Measurements from ENCODE around the gene UEVLD. TPM values are rescaled to one million over a fixed set of nuclear protein-coding genes. Genes with fewer than 3 reads are reported as not detected.

The UEVLD gene
- total and polyA plus RNA-seq, 4 donors = 16.9 to 32.2 (median 23.3) TPM

- Histone ChIP-seq H3K27me3 (ENCODE audit: control insufficient read depth, insufficient read depth, low read length) (no peaks in the 10 kb centered on the region), H3K4me3 (ENCODE audit: low read depth, low read length) (no peak overlapping the region), H3K27ac (ENCODE audit: low read depth, low read length) (no peak overlapping the region), H3K36me3 (ENCODE audit: control insufficient read depth, insufficient read depth, low read length) (peaks cover 11% of the 10 kb centered on the region), H3K4me1 (ENCODE audit: control insufficient read depth, insufficient read depth, low read length) (no peaks in the 10 kb centered on the region), H3K9me3 (ENCODE audit: control insufficient read depth, insufficient read depth, low read length) (no peaks in the 10 kb centered on the region)
- WGBS (ENCODE audit: insufficient coverage) = no CpG with 5 or more reads among the region's 2 CpGs
- no peak for DNase-seq (ENCODE audit: low read depth in 4 of 6, low spot score in 6 of 6)
These were observed 96.6 kb downstream of the UEVLD start for GRCh38 chr11:18491924-18492323.

DNA sequence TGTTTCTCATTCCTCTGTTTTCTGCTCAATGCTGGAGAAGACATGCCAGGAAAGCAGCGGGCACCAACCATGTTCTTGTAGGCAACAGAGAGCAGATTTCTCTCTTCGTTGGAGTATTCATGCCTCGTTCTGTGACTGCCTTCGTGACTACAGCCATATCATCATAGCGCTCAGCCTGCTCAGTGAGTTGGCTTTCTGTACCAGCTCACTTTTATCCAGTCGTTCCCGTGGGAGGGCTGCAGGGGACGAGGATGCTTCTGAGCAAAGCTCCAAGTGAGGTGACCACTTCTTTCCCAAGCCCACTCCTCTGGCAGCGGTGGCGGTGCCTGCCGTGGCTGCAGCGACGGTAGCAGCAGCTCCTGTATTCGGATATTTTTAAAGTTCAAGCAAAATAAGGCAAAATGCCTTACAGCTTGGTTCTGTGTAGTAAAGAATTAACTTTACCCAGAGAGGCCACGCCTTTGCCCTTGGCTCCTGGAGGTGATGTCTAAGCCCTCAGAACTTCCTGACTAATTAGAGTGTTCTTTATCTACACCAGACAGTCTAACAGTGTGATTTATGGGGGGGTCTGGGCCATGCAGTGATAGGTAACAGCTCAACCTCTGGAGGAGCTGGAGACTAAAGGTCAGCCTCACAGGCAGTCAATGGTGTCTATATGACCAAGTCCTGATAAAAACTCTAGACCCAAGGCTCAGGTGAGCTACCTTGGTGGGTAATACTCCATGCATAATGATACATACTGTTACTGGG is 97.6 kb downstream of the UEVLD start:
- Histone ChIP-seq H3K4me1 (ENCODE audit: control insufficient read depth, insufficient read depth, low read length) (no peaks in the 10 kb centered on the region), H3K27ac (ENCODE audit: low read depth, low read length) (no peak overlapping the region), H3K9me3 (ENCODE audit: control insufficient read depth, insufficient read depth, low read length) (no peaks in the 10 kb centered on the region), H3K4me3 (ENCODE audit: low read depth, low read length) (no peak overlapping the region), H3K36me3 (ENCODE audit: control insufficient read depth, insufficient read depth, low read length) (peaks cover 9% of the 10 kb centered on the region), H3K27me3 (ENCODE audit: control insufficient read depth, insufficient read depth, low read length) (no peaks in the 10 kb centered on the region)
- no peak for DNase-seq (ENCODE audit: low read depth in 4 of 6, low spot score in 6 of 6)
- 87% methylated on average over 10 of the region's 15 CpGs for WGBS (ENCODE audit: insufficient coverage)

- WGBS (ENCODE audit: insufficient coverage) = no CpG with 5 or more reads among the region's 1 CpG
- no peaks in the 10 kb centered on the region for H3K4me1 ChIP-seq (ENCODE audit: control insufficient read depth, insufficient read depth, low read length)
- H3K9me3 ChIP-seq (ENCODE audit: control insufficient read depth, insufficient read depth, low read length) = no peaks in the 10 kb centered on the region
- no peak overlapping the region for H3K4me3 ChIP-seq (ENCODE audit: low read depth, low read length)
- no peak for DNase-seq (ENCODE audit: low read depth in 4 of 6, low spot score in 6 of 6)
- peaks cover 9% of the 10 kb centered on the region for H3K36me3 ChIP-seq (ENCODE audit: control insufficient read depth, insufficient read depth, low read length)
- H3K27ac ChIP-seq (ENCODE audit: low read depth, low read length) = no peak overlapping the region
- no peaks in the 10 kb centered on the region for H3K27me3 ChIP-seq (ENCODE audit: control insufficient read depth, insufficient read depth, low read length)
These were observed 98.2 kb downstream of the UEVLD start for GRCh38 chr11:18490319-18490718.

DNA sequence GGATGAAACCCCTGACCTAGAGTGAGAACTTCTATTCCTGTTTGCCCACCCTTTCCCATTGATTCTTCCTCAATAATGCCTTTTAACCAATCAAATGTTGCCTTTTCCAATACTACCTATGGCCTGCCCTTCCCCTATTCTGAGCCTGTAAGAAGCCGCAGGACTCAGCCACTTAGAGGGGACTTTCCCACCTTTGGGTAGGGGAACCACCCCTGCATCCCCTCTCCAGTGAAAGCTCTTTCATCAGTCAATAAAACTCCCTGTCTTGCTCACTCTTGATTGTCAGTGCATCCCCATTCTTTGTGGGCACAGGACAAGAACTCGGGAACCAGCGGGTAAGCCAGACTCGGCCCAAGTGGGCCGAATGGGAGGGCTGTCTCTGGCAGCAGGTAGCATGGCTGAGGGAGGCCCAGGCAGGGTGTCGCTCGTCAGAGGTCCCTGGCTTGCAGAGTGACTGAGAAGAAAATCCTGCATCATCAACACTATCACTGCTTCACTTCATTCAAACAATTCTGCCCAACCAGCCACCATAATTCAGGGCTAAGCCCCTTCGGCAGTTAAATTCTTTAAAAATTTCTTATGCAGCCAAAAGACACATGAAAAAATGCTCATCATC is 102.5 kb downstream of the UEVLD start:
- Histone ChIP-seq H3K36me3 (ENCODE audit: control insufficient read depth, insufficient read depth, low read length) (peaks cover 21% of the 10 kb centered on the region), H3K27ac (ENCODE audit: low read depth, low read length) (no peak overlapping the region), H3K4me3 (ENCODE audit: low read depth, low read length) (no peak overlapping the region), H3K4me1 (ENCODE audit: control insufficient read depth, insufficient read depth, low read length) (no peaks in the 10 kb centered on the region), H3K27me3 (ENCODE audit: control insufficient read depth, insufficient read depth, low read length) (no peaks in the 10 kb centered on the region), H3K9me3 (ENCODE audit: control insufficient read depth, insufficient read depth, low read length) (no peaks in the 10 kb centered on the region)
- 98% methylated on average over 6 of the region's 8 CpGs for WGBS (ENCODE audit: insufficient coverage)
- no peak for DNase-seq (ENCODE audit: low read depth in 4 of 6, low spot score in 6 of 6)

Other genes with a start within 250 kb of the UEVLD start
- 100 to 1,000 TPM; 261 to 391 TPM for gene LDHA, start 194.2 kb downstream of the UEVLD start, total RNA-seq
- 100 to 1,000 TPM; 308 to 343 TPM for gene LDHA, start 194.2 kb downstream of the UEVLD start, polyA plus RNA-seq (ENCODE audit: insufficient read length in 2 of 2)
- gene LDHC, start 176.4 kb downstream of the UEVLD start, total RNA-seq = under 1 TPM in 1 of 2 donors, not detected in 1; 0.10 TPM
- not detected for gene LDHC, start 176.4 kb downstream of the UEVLD start, polyA plus RNA-seq (ENCODE audit: insufficient read length in 2 of 2)
- under 1 TPM; 0.06 to 0.20 TPM for gene LDHAL6A, start 132.9 kb downstream of the UEVLD start, total RNA-seq
- gene LDHAL6A, start 132.9 kb downstream of the UEVLD start, polyA plus RNA-seq (ENCODE audit: insufficient read length in 2 of 2) = 1 to 10 TPM in 1 of 2 donors, under 1 TPM in 1; 0.54 to 1.6 TPM
- gene TSG101, start 61.8 kb downstream of the UEVLD start, total RNA-seq = 100 to 1,000 TPM in 1 of 2 donors, 10 to 100 TPM in 1; 75.4 to 110 TPM
- 10 to 100 TPM; 79.6 to 88.8 TPM for gene TSG101, start 61.8 kb downstream of the UEVLD start, polyA plus RNA-seq (ENCODE audit: insufficient read length in 2 of 2)
- 1 to 10 TPM in 1 of 2 donors, under 1 TPM in 1; 0.69 to 5.8 TPM for gene MISFA, start 11.1 kb upstream of the UEVLD start, total RNA-seq
- 1 to 10 TPM; 3.8 to 7.8 TPM for gene MISFA, start 11.1 kb upstream of the UEVLD start, polyA plus RNA-seq (ENCODE audit: insufficient read length in 2 of 2)
- 10 to 100 TPM; 17.6 to 21.3 TPM for gene SPTY2D1, start 45.6 kb upstream of the UEVLD start, total RNA-seq
- 1 to 10 TPM; 7.5 to 8.7 TPM for gene SPTY2D1, start 45.6 kb upstream of the UEVLD start, polyA plus RNA-seq (ENCODE audit: insufficient read length in 2 of 2)
- gene TMEM86A, start 110.0 kb upstream of the UEVLD start, total RNA-seq = 1 to 10 TPM; 4.9 to 6.6 TPM
- 1 to 10 TPM; 5.9 to 6.2 TPM for gene TMEM86A, start 110.0 kb upstream of the UEVLD start, polyA plus RNA-seq (ENCODE audit: insufficient read length in 2 of 2)
- 1 to 10 TPM in 1 of 2 donors, under 1 TPM in 1; 0.20 to 1.3 TPM for gene IGSF22, start 137.5 kb upstream of the UEVLD start, total RNA-seq
- gene IGSF22, start 137.5 kb upstream of the UEVLD start, polyA plus RNA-seq (ENCODE audit: insufficient read length in 2 of 2) = 1 to 10 TPM; 3.5 to 4.5 TPM
- 10 to 100 TPM; 18.0 to 25.9 TPM for gene PTPN5, start 203.1 kb upstream of the UEVLD start, total RNA-seq
- gene PTPN5, start 203.1 kb upstream of the UEVLD start, polyA plus RNA-seq (ENCODE audit: insufficient read length in 2 of 2) = 10 to 100 TPM; 80.1 to 92.8 TPM

Measured in spinal cord (tissue), 10 donors.